ENCODE measurements around the gene CEBPZ. TPM values are rescaled to one million over a fixed set of nuclear protein-coding genes. Genes with fewer than 3 reads are reported as not detected.

Gene CEBPZ
- total and polyA plus RNA-seq, 2 donors (not counting 3 experiments of a cell fraction or from before 2014, with no cell fraction given): 3.6 to 46.9 TPM

- dilution Hi-C loops (cut with MboI; ENCODE audit: extremely low pct_ligation_motif_present, low sequenced_read_pairs) (no loop called here), intact Hi-C loops (cut with micrococcal nuclease) (no loop called here)
- peaks cover 12 to 16% of the 10 kb centered on the region in 2 experiments for H3K36me3 ChIP-seq (ENCODE audit: control insufficient read depth in 2 of 2, extremely low read depth in 1 of 2, insufficient read depth in 2 of 2, low read length in 2 of 2)
- H3K4me2 ChIP-seq (ENCODE audit: insufficient read depth, low read length): no peak overlapping the region
- ChIA-PET POLR2A (no interaction called here), CTCF (interaction anchor here (1.4 kb wide), 1 partner anchor 13 kb away, joined by 3 read pairs; no protein-coding TSS in a partner anchor)
- H4K20me1 ChIP-seq (replicated peaks; ENCODE audit: control insufficient read depth, extremely low read depth, insufficient read depth, low read length): no peaks in the 10 kb centered on the region
- H3K27me3 ChIP-seq (ENCODE audit: control insufficient read depth in 2 of 2, insufficient read depth in 2 of 2, low read length in 2 of 2): no peaks in the 10 kb centered on the region
- H2AFZ ChIP-seq (ENCODE audit: low read depth, low read length): no peak overlapping the region
- H3K4me1 ChIP-seq (ENCODE audit: control insufficient read depth, extremely low read depth, insufficient read depth, low read length): no peaks in the 10 kb centered on the region
- no TSS peak for BruUV-seq (replicated peaks)
- no peak overlapping the region for H3K4me3 ChIP-seq (replicated peaks in 1 of 3; ENCODE audit: insufficient read depth in 1 of 3, low read depth in 1 of 3, low read length in 3 of 3)
- DNase-seq (ENCODE audit: low read depth, low spot score) (no peak), FAIRE-seq (no peak)
- no peak overlapping the region for H3K27ac ChIP-seq (ENCODE audit: insufficient read depth, low read depth, low read length)
- H3K9ac ChIP-seq (replicated peaks; ENCODE audit: extremely low read depth, insufficient read depth, low read length): no peak overlapping the region
- H3K9me3 ChIP-seq (replicated peaks; ENCODE audit: control insufficient read depth, insufficient read depth, low read length): no peaks in the 10 kb centered on the region
- TF ChIP-seq JUN (IDR thresholded peaks at IDR 0.05; ENCODE audit: borderline replicate concordance, insufficient read depth, insufficient read length, low read depth) (no peak), POLR2A (IDR thresholded peaks at IDR 0.05; ENCODE audit: low read depth, low read length) (no peak), CTCF (IDR thresholded peaks at IDR 0.05; ENCODE audit: extremely low read depth in 1 of 2, insufficient read depth in 1 of 2, low read depth in 1 of 2, low read length in 2 of 2) (no peak), EZH2 (IDR thresholded peaks at IDR 0.05; ENCODE audit: borderline replicate concordance, low read depth, low read length, severe bottlenecking) (no peak), POLR2AphosphoS5 (IDR thresholded peaks at IDR 0.05; ENCODE audit: insufficient read depth, low read depth, low read length) (no peak), GATA2 (IDR thresholded peaks at IDR 0.05; ENCODE audit: insufficient read depth, insufficient read length, low read depth, low read length) (no peak), MYC (IDR thresholded peaks at IDR 0.05; ENCODE audit: low read depth, low read length) (no peak), FOS (IDR thresholded peaks at IDR 0.05; ENCODE audit: borderline replicate concordance, insufficient read depth, low read length) (no peak), MAX (IDR thresholded peaks at IDR 0.05; ENCODE audit: insufficient read depth, insufficient read length) (no peak)
- H3K9me1 ChIP-seq (replicated peaks; ENCODE audit: control insufficient read depth, extremely low read depth, insufficient read depth, low read length): no peaks in the 10 kb centered on the region
- H3K79me2 ChIP-seq (ENCODE audit: control insufficient read depth, insufficient read depth, low read length): peaks cover 38% of the 10 kb centered on the region
These were observed 27.7 kb downstream of the CEBPZ start for GRCh38 chr2:37203708-37204107.
